Measurements from ENCODE around the gene ZFAND3. TPM values are rescaled to one million over a fixed set of nuclear protein-coding genes. Genes with fewer than 3 reads are reported as not detected.
"Not testable (repeated sequence)": the region's sequence is repeated elsewhere in the genome, so short reads cannot be mapped to it uniquely, and the experiment has no call there.

Gene ZFAND3
- total RNA-seq, 2 donors from 2014 or later = 53.8 to 69.3 TPM

- DNase-seq (ENCODE audit: low spot score) = no peak
Measured at GRCh38 chr6:38047562-38047961, 228.0 kb downstream of the ZFAND3 start.

DNA sequence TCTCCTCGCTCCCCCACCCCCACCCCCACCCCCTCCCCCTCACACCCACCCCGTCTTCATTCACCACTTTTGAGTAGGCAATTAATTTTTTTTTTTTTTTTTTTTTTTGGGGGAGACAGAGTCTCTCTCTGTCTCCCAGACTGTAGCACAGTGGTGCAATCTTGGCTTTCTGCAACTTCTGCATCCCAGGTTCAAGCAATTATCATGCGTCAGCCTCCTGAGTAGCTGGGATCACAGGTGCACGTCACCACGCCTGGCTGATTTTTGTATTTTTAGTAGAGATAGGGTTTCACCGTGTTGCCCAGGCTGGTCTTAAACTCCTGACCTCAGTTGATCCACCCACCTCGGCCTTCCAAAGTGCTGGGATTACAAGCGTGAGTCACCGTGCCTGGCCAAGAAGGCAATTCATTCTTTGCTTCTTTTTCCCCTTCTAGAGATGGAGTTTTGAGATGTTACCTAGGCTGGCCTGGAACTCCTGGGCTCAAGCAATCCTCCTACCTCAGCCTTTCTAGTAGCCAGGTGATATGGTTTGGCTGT is 230.4 kb downstream of the ZFAND3 start:
- DNase-seq (ENCODE audit: low spot score); intact Hi-C loops (cut with DNase I): not testable (repeated sequence)

More at GRCh38 chr6:38047562-38047961, 228.0 kb downstream of the ZFAND3 start:
- intact Hi-C loops (cut with DNase I) = no loop called here

GRCh38 chr6:38051819-38052434 is 232.4 kb downstream of the ZFAND3 start:
- DNase-seq (ENCODE audit: low spot score) = no peak
- intact Hi-C loops (cut with DNase I) = no loop called here

GRCh38 chr6:38054527-38055202 is 235.1 kb downstream of the ZFAND3 start:
- intact Hi-C loops (cut with DNase I) = no loop called here

DNA sequence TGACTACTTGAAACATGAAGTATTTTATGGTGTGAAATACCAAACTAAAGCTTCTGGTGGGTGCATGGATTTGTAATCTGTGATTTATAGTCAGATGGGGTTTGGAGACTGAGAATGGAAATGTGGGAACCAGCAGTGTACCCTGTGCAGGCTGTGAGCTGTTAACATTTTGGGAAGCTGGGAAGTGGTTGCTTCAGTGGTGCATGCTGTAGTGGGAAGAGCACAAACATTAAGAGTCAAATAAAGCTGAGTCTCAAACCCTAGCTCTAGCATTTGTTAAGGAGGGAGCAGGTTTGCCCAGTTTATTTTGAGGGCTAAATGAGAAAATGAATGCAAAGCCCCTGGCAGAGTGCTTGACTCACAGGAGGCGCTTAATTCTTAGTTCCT is 235.7 kb downstream of the ZFAND3 start:
- DNase-seq (ENCODE audit: low spot score) = no peak
- intact Hi-C loops (cut with DNase I) = no loop called here

More at GRCh38 chr6:38054527-38055202, 235.1 kb downstream of the ZFAND3 start:
- no peak for DNase-seq (ENCODE audit: low spot score)

GRCh38 chr6:38056361-38056760 is 236.8 kb downstream of the ZFAND3 start:
- DNase-seq (ENCODE audit: low spot score) = no peak
- intact Hi-C loops (cut with DNase I) = no loop called here

DNA sequence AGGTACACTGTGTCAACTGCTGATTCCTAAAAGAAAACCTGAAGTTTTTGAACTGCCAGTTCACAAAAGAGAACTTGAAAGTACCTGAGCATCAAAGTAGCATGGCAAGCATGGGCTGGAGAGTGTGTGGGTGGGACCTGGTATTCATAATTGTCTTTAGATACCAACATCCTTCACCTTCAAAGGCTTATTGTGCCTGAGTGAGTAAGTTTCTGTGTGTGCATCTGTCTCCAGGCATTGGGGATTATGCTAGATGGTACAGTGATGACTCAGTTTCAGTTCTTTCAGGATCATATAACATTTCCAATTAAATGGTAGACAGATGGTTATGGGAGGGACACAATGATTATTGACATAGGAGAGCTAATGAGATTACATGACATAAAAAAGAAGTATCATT is 238.5 kb downstream of the ZFAND3 start:
- DNase-seq (ENCODE audit: low spot score) = no peak
- intact Hi-C loops (cut with DNase I) = no loop called here

DNA sequence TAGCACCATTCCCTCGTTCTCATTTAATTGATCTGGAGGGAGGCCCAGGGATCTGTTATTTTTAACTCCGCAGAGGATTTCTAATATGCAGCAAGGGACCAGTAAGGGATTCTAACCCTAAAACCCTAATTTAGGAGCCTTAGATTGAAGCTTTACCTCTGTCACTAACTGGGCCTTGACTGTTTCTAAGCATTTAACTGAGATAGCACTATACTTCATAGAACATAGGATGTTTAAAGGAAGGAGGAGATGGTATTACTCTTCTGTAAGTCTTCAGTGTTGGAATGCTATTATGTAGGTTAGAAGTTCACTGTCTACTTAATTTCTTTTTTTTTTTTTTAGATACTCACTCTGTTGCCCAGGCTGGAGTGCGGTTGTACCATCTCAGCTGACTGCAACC is 242.5 kb downstream of the ZFAND3 start:
- DNase-seq (ENCODE audit: low spot score) = no peak
- intact Hi-C loops (cut with DNase I) = no loop called here

GRCh38 chr6:38063973-38064372 is 244.4 kb downstream of the ZFAND3 start:
- no peak for DNase-seq (ENCODE audit: low spot score)
- intact Hi-C loops (cut with DNase I) = no loop called here

DNA sequence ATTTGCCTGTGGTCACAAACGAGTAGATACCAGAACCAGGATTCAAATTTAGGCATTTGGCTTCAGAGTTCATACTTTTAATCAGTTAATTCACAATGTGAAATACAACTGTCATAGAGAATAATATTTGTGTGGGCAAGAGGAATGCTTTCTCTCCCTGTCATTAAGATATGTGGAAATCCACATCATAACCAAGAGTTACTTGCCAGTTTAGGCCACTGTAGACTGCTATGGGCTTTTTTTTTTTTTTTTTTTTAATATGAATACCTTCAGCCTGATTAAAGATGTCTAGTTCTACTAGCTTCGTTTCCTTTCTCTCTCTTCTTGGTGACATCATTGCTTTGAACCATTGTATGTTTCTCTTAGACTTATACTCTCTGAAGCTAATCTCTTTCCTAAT is 244.9 kb downstream of the ZFAND3 start:
- no peak for DNase-seq (ENCODE audit: low spot score)
- intact Hi-C loops (cut with DNase I) = no loop called here

DNA sequence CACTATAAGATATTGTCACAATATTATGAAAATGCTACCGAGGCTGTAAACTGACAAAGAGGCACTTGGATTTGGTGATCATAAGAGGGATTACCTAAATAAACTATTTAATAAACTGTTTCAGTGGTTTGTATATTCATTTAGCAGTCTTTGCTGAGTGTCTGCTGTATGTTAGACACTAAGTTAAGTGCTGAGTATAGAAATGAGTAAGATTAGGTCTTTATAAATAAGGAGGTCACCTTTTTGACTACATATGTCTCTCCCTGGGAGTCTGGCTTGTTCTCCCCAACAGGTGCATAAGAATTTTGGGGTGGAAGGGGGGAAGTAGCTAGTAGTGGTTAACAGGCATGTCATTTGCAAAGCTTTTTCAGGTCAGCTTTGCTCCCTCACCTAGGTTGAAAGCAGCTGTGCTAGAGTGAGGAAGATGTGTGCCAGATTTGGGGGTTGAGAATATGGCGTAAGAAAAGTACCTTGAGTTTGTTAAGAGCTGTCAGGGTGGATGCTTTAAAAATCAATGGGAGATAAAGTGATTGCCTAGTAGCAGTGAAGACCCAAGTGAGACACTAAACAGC is 246.3 kb downstream of the ZFAND3 start:
- intact Hi-C loops (cut with DNase I) = no loop called here

GRCh38 chr6:38067263-38067980 is 247.9 kb downstream of the ZFAND3 start:
- intact Hi-C loops (cut with DNase I) = no loop called here
- DNase-seq (ENCODE audit: low spot score) = no peak

More for the DNA sequence above, 246.3 kb downstream of the ZFAND3 start:
- DNase-seq (ENCODE audit: low spot score) = no peak

GRCh38 chr6:38068854-38069590 is 249.5 kb downstream of the ZFAND3 start:
- intact Hi-C loops (cut with DNase I) = no loop called here
- no peak for DNase-seq (ENCODE audit: low spot score)

DNA sequence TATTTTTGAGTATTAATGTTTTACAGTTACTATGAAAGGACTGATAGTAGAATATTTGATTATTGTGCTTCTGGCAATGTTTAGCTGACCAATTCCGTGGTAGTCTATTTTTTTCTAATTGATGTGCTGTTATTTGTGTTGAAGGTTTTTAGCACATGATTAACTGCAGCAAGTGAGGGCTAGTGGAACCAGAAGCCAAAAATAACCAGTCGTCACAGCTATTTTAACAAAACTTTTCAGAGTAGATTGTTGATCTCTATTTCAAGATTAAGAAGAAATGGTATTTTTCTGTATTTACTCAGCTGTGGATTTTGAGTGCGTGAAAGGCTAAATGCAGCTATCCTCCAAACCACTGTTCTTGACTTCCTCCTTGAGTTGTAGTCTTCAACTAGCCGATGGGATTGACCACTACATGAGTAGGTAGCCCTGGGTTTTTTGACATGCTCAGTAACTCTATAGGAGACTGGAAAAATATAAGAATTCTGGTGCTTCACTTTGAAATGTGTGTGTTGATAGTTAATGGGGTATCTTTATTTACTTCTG is 258.0 kb downstream of the ZFAND3 start:
- no peak for DNase-seq (ENCODE audit: low spot score)
- intact Hi-C loops (cut with DNase I) = no loop called here

DNA sequence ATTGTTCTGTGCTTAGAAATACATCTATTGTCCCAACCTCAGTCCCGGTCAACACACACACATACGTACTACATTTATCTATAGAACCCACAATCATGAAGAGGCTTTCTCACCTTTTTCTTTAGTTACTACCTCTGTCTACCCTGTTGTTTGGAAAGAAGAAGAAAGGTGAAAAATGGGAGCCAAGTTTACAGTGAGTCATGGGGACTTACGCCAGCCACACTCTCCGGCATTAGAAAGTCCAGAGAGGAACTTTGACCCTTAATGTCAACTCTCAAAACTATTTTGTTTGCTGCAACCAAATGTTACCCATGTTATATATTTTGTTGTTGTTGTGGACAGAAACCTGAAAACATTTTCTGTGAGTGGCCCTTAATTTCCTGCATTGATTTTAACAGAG is 259.1 kb downstream of the ZFAND3 start:
- no peak for DNase-seq (ENCODE audit: low spot score)
- intact Hi-C loops (cut with DNase I) = no loop called here

DNA sequence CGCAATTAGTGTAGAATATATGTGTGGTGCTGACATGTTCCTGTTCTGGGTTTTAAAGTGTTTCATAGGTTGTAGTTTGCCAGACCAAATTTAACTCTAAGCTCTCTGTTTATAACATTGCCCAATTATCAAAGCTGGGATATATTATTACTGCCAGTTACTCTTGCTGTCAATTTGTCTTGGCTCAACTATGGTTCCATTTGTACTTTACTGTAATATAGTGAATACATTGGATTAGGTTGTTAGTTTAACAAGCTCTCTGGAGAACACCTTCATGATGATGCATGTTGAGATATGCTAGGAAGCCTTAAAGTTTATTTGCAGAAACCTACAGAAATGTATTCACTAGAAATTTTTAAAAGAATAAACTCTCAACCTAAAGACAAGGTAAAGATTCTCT is 259.6 kb downstream of the ZFAND3 start:
- intact Hi-C loops (cut with DNase I) = no loop called here
- DNase-seq (ENCODE audit: low spot score) = no peak

GRCh38 chr6:38079537-38079936 is 260.0 kb downstream of the ZFAND3 start:
- no peak for DNase-seq (ENCODE audit: low spot score)
- intact Hi-C loops (cut with DNase I) = no loop called here

DNA sequence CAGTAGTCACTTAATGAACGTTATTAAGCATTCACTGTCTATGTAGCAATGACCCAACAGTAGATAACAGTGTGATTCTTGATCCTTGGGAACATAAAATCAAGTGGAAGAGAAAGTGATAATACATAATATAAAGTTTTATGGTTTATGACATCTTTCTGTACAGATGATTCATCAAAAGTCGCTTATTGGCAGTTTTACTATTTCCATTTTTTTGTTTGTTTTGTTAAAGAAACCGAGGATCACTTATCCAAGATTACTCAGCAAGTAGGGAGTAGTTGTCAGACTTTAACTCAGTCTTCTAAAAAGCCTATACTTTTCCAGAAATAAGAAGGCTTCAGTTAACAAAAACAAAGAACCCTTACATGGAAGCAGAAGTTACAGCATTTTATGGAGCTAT is 260.8 kb downstream of the ZFAND3 start:
- intact Hi-C loops (cut with DNase I) = no loop called here
- no peak for DNase-seq (ENCODE audit: low spot score)

GRCh38 chr6:38080889-38081288 is 261.4 kb downstream of the ZFAND3 start:
- intact Hi-C loops (cut with DNase I) = no loop called here
- no peak for DNase-seq (ENCODE audit: low spot score)

All from posterior vena cava (tissue), 2 donors.